ENCODE results near the gene DDI1.

- TF ChIP-seq CTCF (IDR thresholded peaks at IDR 0.05; ENCODE audit: borderline replicate concordance, extremely low read depth, low read length, poor library complexity, severe bottlenecking) = no peak
- no peak for TF ChIP-seq EZH2 (IDR thresholded peaks at IDR 0.05; ENCODE audit: borderline replicate concordance, low read depth, low read length, severe bottlenecking)
Measured at GRCh38 chr11:104003491-104003890, 32.9 kb upstream of the DDI1 start.

Data from DND-41 (cell line).